Neuronal stem cell (in vitro differentiated cells): ENCODE measurements around the gene NRG2.

Experiments used
- DNase-seq: peaks from one replicate; pipeline ENCODE4 v3.0.0-alpha.2; 2013; ENCODE audit warnings: low spot score
- H2AFZ ChIP-seq: one replicate; pipeline ENCODE4 v1.6.1; 2013; ENCODE audit warnings: mild to moderate bottlenecking, low read length, inconsistent platforms
- H2AK5ac ChIP-seq: 2 replicates; pipeline ENCODE4 v1.6.1; 2013; ENCODE audit warnings: low read depth, mild to moderate bottlenecking, inconsistent platforms, low read length, moderate library complexity, mixed read lengths
- H2BK120ac ChIP-seq: 2 replicates; pipeline ENCODE4 v1.6.1; 2013; ENCODE audit warnings: low read depth, mild to moderate bottlenecking, inconsistent platforms, low read length, moderate library complexity, mixed read lengths
- H2BK12ac ChIP-seq: one replicate; pipeline ENCODE4 v1.6.1; 2013; ENCODE audit warnings: low read length, inconsistent platforms
- H2BK15ac ChIP-seq: 2 replicates; pipeline ENCODE4 v1.6.1; 2013; ENCODE audit warnings: mild to moderate bottlenecking, low read length, inconsistent platforms, mixed read lengths
- H2BK5ac ChIP-seq: one replicate; pipeline ENCODE4 v1.6.1; 2013; ENCODE audit warnings: inconsistent platforms, mild to moderate bottlenecking, low read length, moderate library complexity
- H3K14ac ChIP-seq: one replicate; pipeline ENCODE4 v1.6.1; 2013; ENCODE audit warnings: low read length, inconsistent platforms
- H3K18ac ChIP-seq: 2 replicates; pipeline ENCODE4 v1.6.1; 2013; ENCODE audit warnings: low read length, inconsistent platforms
- H3K23ac ChIP-seq: 2 replicates; pipeline ENCODE4 v1.6.1; 2013; ENCODE audit warnings: low read depth, mild to moderate bottlenecking, mixed read lengths, low read length, inconsistent platforms; ENCODE audit not compliant: poor library complexity
- H3K27ac ChIP-seq: replicated peaks from 3 replicates; pipeline ENCODE4 v1.5.1; 2013; ENCODE audit warnings: low read length, inconsistent platforms
- H3K27me3 ChIP-seq, 3 experiments: 2 replicates each; pipeline ENCODE4 v1.6.1; 2013; ENCODE audit warnings: low read length in 3 of 3, mild to moderate bottlenecking in 2 of 3, inconsistent platforms in 1 of 3, low read depth in 1 of 3, mixed read lengths in 1 of 3, moderate library complexity in 1 of 3; ENCODE audit not compliant: control insufficient read depth in 3 of 3, insufficient read depth in 3 of 3
- H3K36me3 ChIP-seq, 2 donors: replicated peaks in 1 of 2; 2 replicates each; pipeline ENCODE4 v1.6.1; 2013; ENCODE audit warnings: low read length in 2 of 2; ENCODE audit not compliant: control insufficient read depth in 2 of 2, insufficient read depth in 2 of 2
- H3K4ac ChIP-seq: 2 replicates; pipeline ENCODE4 v1.6.1; 2013; ENCODE audit warnings: inconsistent platforms, mild to moderate bottlenecking, low read length, moderate library complexity
- H3K4me1 ChIP-seq, 2 donors: 1 replicate in 1 of 2; 2 replicates in 1 of 2; pipeline ENCODE4 v1.6.1; 2013; ENCODE audit warnings: low read length in 2 of 2, low read depth in 1 of 2; ENCODE audit not compliant: control insufficient read depth in 2 of 2, insufficient read depth in 1 of 2
- H3K4me2 ChIP-seq: one replicate; pipeline ENCODE4 v1.6.1; 2013; ENCODE audit warnings: mild to moderate bottlenecking, low read length, inconsistent platforms; ENCODE audit not compliant: insufficient read depth, poor library complexity, severe bottlenecking
- H3K4me3 ChIP-seq, 2 donors: 2 replicates each; pipeline ENCODE4 v1.5.1; 2013; ENCODE audit warnings: low read length in 2 of 2, mild to moderate bottlenecking in 2 of 2, inconsistent platforms in 1 of 2, moderate library complexity in 1 of 2
- H3K79me1 ChIP-seq: one replicate; pipeline ENCODE4 v1.6.1; 2013; ENCODE audit warnings: low read depth, mild to moderate bottlenecking, inconsistent platforms, low read length, moderate library complexity
- H3K9ac ChIP-seq: one replicate; pipeline ENCODE4 v1.6.1; 2013; ENCODE audit warnings: mild to moderate bottlenecking, low read depth, low read length, inconsistent platforms; ENCODE audit not compliant: poor library complexity
- H3K9me3 ChIP-seq, 2 donors: replicated peaks in 1 of 2; 2 replicates each; pipeline versions ENCODE3 to v1.6.1; 2013; ENCODE audit warnings: low read length in 2 of 2, mild to moderate bottlenecking in 2 of 2, inconsistent platforms in 1 of 2, low read depth in 1 of 2, mixed read lengths in 1 of 2, moderate library complexity in 1 of 2; ENCODE audit not compliant: control insufficient read depth in 2 of 2, insufficient read depth in 1 of 2
- H4K8ac ChIP-seq: one replicate; pipeline ENCODE4 v1.6.1; 2013; ENCODE audit warnings: low read depth, mild to moderate bottlenecking, inconsistent platforms, low read length, moderate library complexity
- H4K91ac ChIP-seq: one replicate; pipeline ENCODE4 v1.6.1; 2013; ENCODE audit warnings: low read length, low read depth, mild to moderate bottlenecking, inconsistent platforms; ENCODE audit not compliant: poor library complexity
- WGBS, 2 donors: extraction: QIAGEN DNeasy Blood & Tissue Kit; methylation state at CpG; one replicate each; pipeline ENCODE4 v1.1.7; 2013; ENCODE audit warnings: missing lambda C conversion rate in 2 of 2, mixed read lengths in 1 of 2; ENCODE audit not compliant: insufficient read length in 2 of 2, insufficient replicate concordance in 1 of 2; ENCODE audit errors: extremely low coverage in 2 of 2; 5-methylcytosine and 5-hydroxymethylcytosine counted together

Gene NRG2

GRCh38 chr5:139901986-139902385, 141.1 kb downstream of the NRG2 start:
- Histone ChIP-seq H3K27ac (no peak overlapping the region), H3K23ac (no peak overlapping the region), H3K9me3 (no peaks in the 10 kb centered on the region), H3K36me3 (no peaks in the 10 kb centered on the region), H2BK120ac (no peak overlapping the region), H3K4me2 (no peak overlapping the region), H3K18ac (peak overlapping the region; percentile 15), H3K4me3 (no peak overlapping the region), H4K8ac (no peak overlapping the region), H3K27me3 (peaks cover 16 to 92% (median 47%) of the 10 kb centered on the region in 3 experiments), H3K9ac (no peak overlapping the region), H2BK15ac (no peak overlapping the region), H4K91ac (no peak overlapping the region), H2BK5ac (no peak overlapping the region), H2AK5ac (no peak overlapping the region), H3K4me1 (peaks cover 0 to 12% of the 10 kb centered on the region in 2 donors), H2BK12ac (no peak overlapping the region), H2AFZ (no peak overlapping the region), H3K4ac (no peak overlapping the region), H3K14ac (no peak overlapping the region), H3K79me1 (no peaks in the 10 kb centered on the region)
- DNase-seq, result no peak
- no CpG with 5 or more reads among the region's 3 CpGs for WGBS, 2 donors

- Histone ChIP-seq H2BK5ac (no peak overlapping the region), H2AFZ (no peak overlapping the region), H3K9me3 (no peaks in the 10 kb centered on the region), H2BK12ac (no peak overlapping the region), H2BK15ac (no peak overlapping the region), H3K79me1 (no peaks in the 10 kb centered on the region), H3K4me3 (no peak overlapping the region), H3K9ac (no peak overlapping the region), H3K27ac (no peak overlapping the region), H3K4me1 (peaks cover 0 to 12% of the 10 kb centered on the region in 2 donors), H3K36me3 (no peaks in the 10 kb centered on the region), H3K4ac (no peak overlapping the region), H3K4me2 (no peak overlapping the region), H3K18ac (no peak overlapping the region), H3K14ac (no peak overlapping the region), H3K27me3 (peaks cover 16 to 92% (median 44%) of the 10 kb centered on the region in 3 experiments), H4K8ac (no peak overlapping the region), H4K91ac (no peak overlapping the region), H3K23ac (no peak overlapping the region), H2AK5ac (no peak overlapping the region), H2BK120ac (no peak overlapping the region)
- no peak for DNase-seq
- no CpG with 5 or more reads among the region's 2 CpGs for WGBS, 2 donors
Observed at GRCh38 chr5:139901251-139901575, 141.9 kb downstream of the NRG2 start.

GRCh38 chr5:139900546-139901250, 142.4 kb downstream of the NRG2 start:
- WGBS, 2 donors, result no CpG with 5 or more reads among the region's 3 CpGs

GRCh38 chr5:139898981-139899380, 144.1 kb downstream of the NRG2 start:
- H2AFZ ChIP-seq, result no peak overlapping the region
- no peak overlapping the region for H2BK12ac ChIP-seq
- H2BK15ac ChIP-seq, result no peak overlapping the region
- no CpG with 5 or more reads among the region's 2 CpGs for WGBS, 2 donors
- no peak overlapping the region for H2AK5ac ChIP-seq
- H3K27ac ChIP-seq, result no peak overlapping the region
- no peak overlapping the region for H3K4me3 ChIP-seq
- H3K4me1 ChIP-seq, result peaks cover 0 to 2% of the 10 kb centered on the region in 2 donors
- H4K8ac ChIP-seq, result no peak overlapping the region
- no peak overlapping the region for H3K4me2 ChIP-seq
- no peak overlapping the region for H3K4ac ChIP-seq
- H2BK5ac ChIP-seq, result no peak overlapping the region
- H3K9ac ChIP-seq, result no peak overlapping the region
- H3K9me3 ChIP-seq, result no peaks in the 10 kb centered on the region
- peaks cover 16 to 92% (median 35%) of the 10 kb centered on the region in 3 experiments for H3K27me3 ChIP-seq
- H3K36me3 ChIP-seq, result no peaks in the 10 kb centered on the region
- no peaks in the 10 kb centered on the region for H3K79me1 ChIP-seq
- no peak overlapping the region for H3K14ac ChIP-seq
- H3K18ac ChIP-seq, result no peak overlapping the region
- no peak overlapping the region for H4K91ac ChIP-seq
- no peak overlapping the region for H3K23ac ChIP-seq
- H2BK120ac ChIP-seq, result no peak overlapping the region
- DNase-seq, result no peak

More at GRCh38 chr5:139900546-139901250, 142.4 kb downstream of the NRG2 start:
- Histone ChIP-seq H2BK12ac (no peak overlapping the region), H3K4ac (no peak overlapping the region), H3K14ac (no peak overlapping the region), H3K36me3 (no peaks in the 10 kb centered on the region), H3K27me3 (peaks cover 16 to 93% (median 44%) of the 10 kb centered on the region in 3 experiments), H2BK15ac (no peak overlapping the region), H2AFZ (no peak overlapping the region), H3K4me2 (no peak overlapping the region), H2BK5ac (no peak overlapping the region), H2AK5ac (no peak overlapping the region), H2BK120ac (no peak overlapping the region), H3K9ac (no peak overlapping the region), H3K9me3 (no peaks in the 10 kb centered on the region), H3K18ac (no peak overlapping the region), H4K91ac (no peak overlapping the region), H4K8ac (no peak overlapping the region), H3K23ac (no peak overlapping the region), H3K27ac (no peak overlapping the region), H3K79me1 (no peaks in the 10 kb centered on the region), H3K4me1 (peaks cover 0 to 12% of the 10 kb centered on the region in 2 donors), H3K4me3 (no peak overlapping the region)
- DNase-seq, result no peak
